ENCODE measurements around the gene ECHDC3. TPM values are rescaled to one million over a fixed set of nuclear protein-coding genes. Genes with fewer than 3 reads are reported as not detected.

ECHDC3 gene, protein sequence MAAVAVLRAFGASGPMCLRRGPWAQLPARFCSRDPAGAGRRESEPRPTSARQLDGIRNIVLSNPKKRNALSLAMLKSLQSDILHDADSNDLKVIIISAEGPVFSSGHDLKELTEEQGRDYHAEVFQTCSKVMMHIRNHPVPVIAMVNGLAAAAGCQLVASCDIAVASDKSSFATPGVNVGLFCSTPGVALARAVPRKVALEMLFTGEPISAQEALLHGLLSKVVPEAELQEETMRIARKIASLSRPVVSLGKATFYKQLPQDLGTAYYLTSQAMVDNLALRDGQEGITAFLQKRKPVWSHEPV
- total RNA-seq: 2.6 and 16.3 TPM in 2 replicates

GRCh38 chr10:11742009-11742778 lies at the start of gene ECHDC3:
TSS of gene ECHDC3 (plus strand) at chr10:11742382. CDS start at chr10:11742577, 195 bp downstream.

Other genes with a start within 250 kb of the ECHDC3 start
- gene USP6NL, start 130.7 kb upstream of the ECHDC3 start, total RNA-seq: 13.6 and 17.6 TPM in 2 replicates
- 5.3 and 6.5 TPM in 2 replicates for gene PROSER2, start 81.0 kb downstream of the ECHDC3 start, total RNA-seq